ENCODE results near the gene KIF17.

GRCh38 chr1:20663365-20663764 is 54.4 kb downstream of the KIF17 start:
- no peak for TF ChIP-seq CTCF (conservative IDR thresholded peaks at IDR 0.05; ENCODE audit: low read depth, low read length)
- no peak for TF ChIP-seq POLR2A (IDR thresholded peaks at IDR 0.05; ENCODE audit: low read depth, low read length)
- no peak for TF ChIP-seq FOS (IDR thresholded peaks at IDR 0.05; ENCODE audit: low read depth, low read length)
- TF ChIP-seq BHLHE40 (IDR thresholded peaks at IDR 0.05; ENCODE audit: low read depth, low read length) = no peak
- no peak for TF ChIP-seq MXI1 (IDR thresholded peaks at IDR 0.05; ENCODE audit: borderline replicate concordance, low read depth, low read length)

All from IMR-90 (cell line).